Activated CD8-positive, alpha-beta memory T cell treated with anti-CD3 and anti-CD28 coated beads, Interleukin-2, amount 10 ng/mL, durations not matched to agents 7 days and 5 days (primary cell): Measurements from ENCODE around the gene CYP4F3. TPM values are rescaled to one million over a fixed set of nuclear protein-coding genes. Genes with fewer than 3 reads are reported as not detected.

Experiments
- ATAC-seq: fragments of 150-1000 bp; cut with Tn5 transposase; one replicate; pipeline ENCODE4 v1.10.0; 2021; ENCODE audit warnings: moderate library complexity
- CTCF ChIA-PET: fragments of 350-600 bp; sonication (Branson Sonifier 250); formaldehyde crosslinking; loops from one replicate; lab custom pipeline; 2021; ENCODE audit warnings: antibody characterized with exemption; lab: Charles Lee
- DNase-seq: peaks from one replicate; pipeline ENCODE4 v3.0.0-alpha.2; 2020
- H3K27ac Mint-ChIP-seq: one replicate; pipeline ENCODE4 v1.8.0; 2021; ENCODE audit warnings: mild to moderate bottlenecking, mixed read lengths
- H3K27me3 Mint-ChIP-seq: one replicate; pipeline ENCODE4 v1.8.0; 2021; ENCODE audit warnings: mixed read lengths
- H3K36me3 Mint-ChIP-seq: one replicate; pipeline ENCODE4 v1.8.0; 2021; ENCODE audit warnings: mild to moderate bottlenecking, mixed read lengths
- H3K4me1 Mint-ChIP-seq: one replicate; pipeline ENCODE4 v1.8.0; 2021; ENCODE audit warnings: mixed read lengths
- H3K4me3 Mint-ChIP-seq: one replicate; pipeline ENCODE4 v1.8.0; 2021; ENCODE audit warnings: mild to moderate bottlenecking, moderate library complexity, mixed read lengths
- H3K9me3 Mint-ChIP-seq: one replicate; pipeline ENCODE4 v1.8.0; 2022; ENCODE audit warnings: low read depth, mixed read lengths
- total RNA-seq, 2 experiments: library from RNA; stranded (reverse); gene quantifications; one replicate each; pipeline ENCODE4 v1.2.3, GENCODE V29; 2021

Gene CYP4F3
- total RNA-seq, 2 experiments from 2014 or later = 0.26 TPM; not detected in 1

DNA sequence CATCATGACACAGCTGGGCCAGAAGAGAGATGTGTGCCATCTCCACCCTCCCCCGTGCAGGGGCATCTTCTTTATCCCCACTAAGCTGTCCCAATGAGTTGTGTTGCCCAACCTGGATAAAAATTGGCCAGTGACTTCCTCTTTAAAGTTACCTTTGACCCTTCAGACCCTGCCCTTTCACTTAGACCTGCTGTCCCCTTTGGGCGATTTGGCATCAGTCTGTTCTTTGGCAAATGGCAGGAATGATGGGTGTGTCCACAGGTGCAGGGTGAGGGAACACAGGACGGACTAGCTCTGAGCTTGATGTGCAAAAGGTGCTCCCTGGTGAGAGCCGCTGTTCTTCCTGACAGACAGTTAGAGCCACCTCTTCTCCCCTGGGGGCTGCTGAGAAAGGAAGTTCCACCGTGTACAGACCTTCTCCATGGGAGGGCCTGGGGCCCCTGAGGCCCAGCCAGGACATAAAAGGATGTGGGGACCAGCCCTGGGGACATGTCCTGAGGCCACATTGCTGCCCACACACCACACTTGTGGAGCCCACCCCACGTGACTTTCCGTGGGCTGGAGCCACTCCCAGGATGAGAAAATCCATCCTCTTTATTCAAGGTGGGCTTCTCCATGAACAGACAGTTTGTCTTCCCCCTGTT is 23.9 kb upstream of the CYP4F3 start:
- ATAC-seq = no peak
- peaks cover 6% of the 10 kb centered on the region for H3K9me3 Mint-ChIP-seq

DNA sequence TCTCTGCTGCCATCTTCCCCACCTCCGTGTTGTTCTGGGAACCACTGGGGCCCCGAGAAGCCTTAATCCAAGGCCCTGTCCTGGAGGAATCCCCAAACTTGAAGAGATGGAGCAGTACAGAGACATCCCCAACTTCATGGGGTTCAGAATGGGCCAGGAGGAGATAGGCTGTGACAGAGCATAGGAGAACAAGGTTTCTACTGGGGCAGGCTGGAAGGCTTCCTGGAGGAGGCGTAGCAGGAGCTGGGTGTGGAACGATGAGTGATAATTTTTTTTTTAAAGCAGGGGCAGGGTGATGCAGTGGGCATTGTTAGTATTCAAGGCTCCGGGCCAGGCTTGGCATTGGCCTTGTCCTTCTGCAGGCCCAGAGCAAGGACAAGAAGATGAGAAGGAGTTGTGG is 22.4 kb upstream of the CYP4F3 start:
- no peaks in the 10 kb centered on the region for H3K27me3 Mint-ChIP-seq
- CTCF ChIA-PET = no interaction called here
- no peaks in the 10 kb centered on the region for H3K4me1 Mint-ChIP-seq
- no peak overlapping the region for H3K27ac Mint-ChIP-seq
- H3K4me3 Mint-ChIP-seq = no peak overlapping the region
- no peaks in the 10 kb centered on the region for H3K36me3 Mint-ChIP-seq
- ATAC-seq (no peak), DNase-seq (no peak)
- peaks cover 6% of the 10 kb centered on the region for H3K9me3 Mint-ChIP-seq

More for the DNA sequence above, 23.9 kb upstream of the CYP4F3 start:
- H3K27me3 Mint-ChIP-seq = no peaks in the 10 kb centered on the region
- H3K27ac Mint-ChIP-seq = no peak overlapping the region
- no peaks in the 10 kb centered on the region for H3K36me3 Mint-ChIP-seq
- no peak overlapping the region for H3K4me3 Mint-ChIP-seq
- no peaks in the 10 kb centered on the region for H3K4me1 Mint-ChIP-seq
- DNase-seq = no peak
- CTCF ChIA-PET = no interaction called here

DNA sequence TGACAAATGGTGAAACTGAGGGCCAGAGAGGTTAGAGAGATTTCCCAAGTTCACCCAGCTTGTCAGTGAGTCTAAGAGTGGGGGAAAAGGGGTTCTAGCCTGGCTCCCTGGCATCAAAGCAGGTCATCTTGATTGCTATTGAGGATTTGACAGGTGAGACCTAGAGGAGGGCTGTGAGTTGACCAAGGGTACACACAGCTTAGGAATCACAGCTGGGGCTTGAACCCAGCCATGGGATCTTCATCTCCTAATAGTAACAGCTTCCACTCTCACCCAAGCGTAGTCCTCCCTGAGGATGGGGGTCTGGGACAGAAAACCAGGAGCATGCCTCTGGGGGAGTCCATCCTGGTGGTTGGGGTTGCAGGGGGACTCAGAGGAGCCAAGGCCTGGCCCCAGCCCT is 18.9 kb upstream of the CYP4F3 start:
- H3K27me3 Mint-ChIP-seq = peaks cover 4% of the 10 kb centered on the region
- H3K4me3 Mint-ChIP-seq = no peak overlapping the region
- ATAC-seq = no peak
- no peaks in the 10 kb centered on the region for H3K4me1 Mint-ChIP-seq
- H3K36me3 Mint-ChIP-seq = no peaks in the 10 kb centered on the region
- DNase-seq = no peak
- CTCF ChIA-PET = no interaction called here
- H3K27ac Mint-ChIP-seq = no peak overlapping the region
- no peaks in the 10 kb centered on the region for H3K9me3 Mint-ChIP-seq

DNA sequence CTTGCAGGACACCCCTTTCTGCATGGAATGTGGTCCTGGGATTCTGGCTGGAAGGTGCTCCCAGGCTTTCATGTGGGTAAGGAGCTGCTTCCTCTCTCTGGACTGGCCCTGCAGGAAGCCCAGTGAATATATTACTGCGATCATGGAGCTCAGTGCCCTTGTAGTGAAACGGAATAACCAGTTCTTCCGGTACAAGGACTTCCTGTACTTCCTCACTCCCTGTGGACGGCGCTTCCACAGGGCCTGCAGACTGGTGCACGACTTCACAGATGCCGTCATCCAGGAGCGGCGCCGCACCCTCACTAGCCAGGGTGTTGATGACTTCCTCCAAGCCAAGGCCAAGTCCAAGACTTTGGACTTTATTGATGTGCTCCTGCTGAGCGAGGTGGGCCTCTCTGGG is 17.7 kb upstream of the CYP4F3 start:
- CTCF ChIA-PET = no interaction called here
- Mint-ChIP-seq H3K36me3 (no peaks in the 10 kb centered on the region), H3K27ac (no peak overlapping the region), H3K9me3 (no peaks in the 10 kb centered on the region), H3K4me1 (no peaks in the 10 kb centered on the region), H3K4me3 (no peak overlapping the region), H3K27me3 (peaks cover 4% of the 10 kb centered on the region)
- DNase-seq (no peak), ATAC-seq (no peak)

DNA sequence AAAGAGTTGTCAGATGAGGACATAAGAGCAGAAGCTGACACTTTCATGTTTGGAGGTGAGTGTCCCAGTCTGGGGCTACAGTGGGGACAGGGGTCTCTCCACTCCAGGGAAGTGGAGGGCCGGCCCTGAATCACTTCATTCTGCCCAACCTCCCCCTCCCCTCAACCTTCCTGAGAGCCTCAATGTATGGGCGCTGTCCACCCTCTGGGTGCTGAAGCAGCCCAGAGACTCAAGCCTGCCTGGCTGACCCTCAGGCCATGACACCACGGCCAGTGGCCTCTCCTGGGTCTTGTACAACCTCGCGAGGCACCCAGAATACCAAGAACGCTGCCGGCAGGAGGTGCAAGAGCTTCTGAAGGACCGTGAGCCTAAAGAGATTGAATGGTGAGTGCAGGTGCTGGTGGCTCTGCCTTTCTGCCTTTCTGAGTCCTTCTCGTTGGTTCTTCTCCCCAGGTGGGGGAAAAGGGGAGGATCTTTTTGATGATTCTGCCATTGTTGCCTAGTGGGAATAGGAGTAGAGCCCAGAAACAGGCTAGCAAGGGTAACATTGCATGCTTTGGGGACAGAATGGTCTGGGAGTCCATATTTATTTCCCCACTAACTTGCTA is 16.9 kb upstream of the CYP4F3 start:
- H3K9me3 Mint-ChIP-seq = no peaks in the 10 kb centered on the region
- DNase-seq = no peak

DNA sequence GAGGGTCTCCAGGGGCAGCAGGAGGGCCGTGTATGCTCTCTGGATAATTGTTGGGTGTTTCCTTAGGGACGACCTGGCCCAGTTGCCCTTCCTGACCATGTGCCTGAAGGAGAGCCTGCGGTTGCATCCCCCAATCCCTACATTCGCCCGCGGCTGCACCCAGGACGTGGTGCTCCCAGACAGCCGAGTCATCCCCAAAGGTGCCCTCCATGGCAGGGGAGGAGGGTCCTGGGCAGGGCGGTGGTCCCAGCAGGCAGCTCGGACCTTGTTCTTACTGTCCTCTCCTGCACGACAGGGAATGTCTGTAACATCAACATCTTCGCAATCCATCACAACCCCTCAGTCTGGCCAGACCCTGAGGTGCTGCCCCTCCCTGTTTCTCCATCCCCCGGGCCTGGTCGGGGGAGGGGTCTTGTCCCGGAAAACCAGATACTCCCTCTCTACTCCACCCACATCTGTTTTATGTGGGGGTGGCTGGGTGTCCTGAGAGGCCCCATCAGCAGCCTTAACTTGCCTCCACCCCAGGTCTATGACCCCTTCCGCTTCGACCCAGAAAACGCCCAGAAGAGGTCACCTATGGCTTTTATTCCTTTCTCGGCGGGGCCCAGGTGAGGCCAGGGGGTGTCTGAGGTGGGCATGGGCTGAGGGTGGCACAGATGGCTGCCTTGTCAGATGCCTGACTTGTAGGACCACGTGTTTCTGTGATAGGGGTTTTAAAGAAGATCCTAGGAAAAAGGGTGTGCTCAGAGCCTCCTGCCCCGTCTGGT is 12.3 kb upstream of the CYP4F3 start:
- CTCF ChIA-PET = interaction anchor here (1.2 kb wide), 1 partner anchor 76 kb away, joined by 3 read pairs; no protein-coding TSS in a partner anchor
- H3K36me3 Mint-ChIP-seq = no peaks in the 10 kb centered on the region

More for the DNA sequence above, 16.9 kb upstream of the CYP4F3 start:
- Mint-ChIP-seq H3K36me3 (no peaks in the 10 kb centered on the region), H3K27me3 (peaks cover 4% of the 10 kb centered on the region), H3K27ac (no peak overlapping the region), H3K4me3 (no peak overlapping the region), H3K4me1 (no peaks in the 10 kb centered on the region)
- ATAC-seq = no peak
- CTCF ChIA-PET = no interaction called here

DNA sequence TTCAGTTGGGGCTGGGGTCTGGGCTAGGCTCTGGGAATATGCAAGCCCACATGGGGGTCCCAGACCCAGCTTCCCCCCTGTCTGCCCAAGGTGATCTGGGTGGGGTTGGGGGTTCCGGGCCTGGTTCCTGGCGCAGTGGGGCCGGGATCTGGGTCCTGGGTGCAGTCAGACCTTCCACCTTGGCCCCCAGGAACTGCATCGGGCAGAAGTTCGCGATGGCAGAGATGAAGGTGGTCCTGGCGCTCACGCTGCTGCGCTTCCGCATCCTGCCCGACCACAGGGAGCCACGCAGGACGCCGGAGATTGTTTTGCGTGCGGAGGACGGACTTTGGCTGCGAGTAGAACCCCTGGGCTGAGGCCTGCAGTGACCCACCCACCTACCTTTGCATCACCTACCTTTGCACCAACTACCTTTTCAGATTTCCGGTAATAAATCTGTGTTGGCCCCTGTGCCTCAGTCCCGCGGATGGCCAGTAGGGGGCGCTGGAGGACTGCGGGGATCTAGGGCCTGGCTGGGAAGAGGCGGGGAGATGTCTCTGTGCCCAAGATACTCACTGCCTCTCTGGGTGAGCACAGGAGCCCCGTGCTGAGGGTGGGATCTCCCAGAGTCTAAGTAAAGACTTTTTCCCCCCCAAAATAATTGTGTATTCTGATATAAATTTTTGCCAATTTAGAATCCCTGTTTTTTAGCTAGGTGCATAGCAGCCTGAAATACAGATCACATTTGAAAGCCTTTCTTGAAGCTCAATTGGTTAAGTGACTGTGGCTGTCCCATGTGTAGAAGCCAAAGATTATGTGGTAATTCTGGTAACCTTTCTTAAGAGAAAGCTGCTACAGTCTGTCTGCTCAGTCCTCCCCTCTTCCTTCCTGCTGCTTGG is 11.5 kb upstream of the CYP4F3 start:
- ATAC-seq = peak; percentile 92
- H3K9me3 Mint-ChIP-seq = no peaks in the 10 kb centered on the region
- CTCF ChIA-PET = interaction anchor here (0.6 to 1.7 kb wide), 17 partner anchors 17 to 757 kb away, joined by 3 to 10 read pairs (median 3); partner anchors contain the start of gene AP1M1
- H3K27ac Mint-ChIP-seq = no peak overlapping the region
- peaks cover 9% of the 10 kb centered on the region for H3K27me3 Mint-ChIP-seq
- H3K4me1 Mint-ChIP-seq = peaks cover 2% of the 10 kb centered on the region
- peak; percentile 89 for DNase-seq
- no peaks in the 10 kb centered on the region for H3K36me3 Mint-ChIP-seq
- no peak overlapping the region for H3K4me3 Mint-ChIP-seq

More for the DNA sequence above, 12.3 kb upstream of the CYP4F3 start:
- Mint-ChIP-seq H3K9me3 (no peaks in the 10 kb centered on the region), H3K27me3 (peaks cover 9% of the 10 kb centered on the region), H3K4me3 (no peak overlapping the region), H3K27ac (no peak overlapping the region), H3K4me1 (peaks cover 2% of the 10 kb centered on the region)
- no peak for ATAC-seq
- DNase-seq = no peak

DNA sequence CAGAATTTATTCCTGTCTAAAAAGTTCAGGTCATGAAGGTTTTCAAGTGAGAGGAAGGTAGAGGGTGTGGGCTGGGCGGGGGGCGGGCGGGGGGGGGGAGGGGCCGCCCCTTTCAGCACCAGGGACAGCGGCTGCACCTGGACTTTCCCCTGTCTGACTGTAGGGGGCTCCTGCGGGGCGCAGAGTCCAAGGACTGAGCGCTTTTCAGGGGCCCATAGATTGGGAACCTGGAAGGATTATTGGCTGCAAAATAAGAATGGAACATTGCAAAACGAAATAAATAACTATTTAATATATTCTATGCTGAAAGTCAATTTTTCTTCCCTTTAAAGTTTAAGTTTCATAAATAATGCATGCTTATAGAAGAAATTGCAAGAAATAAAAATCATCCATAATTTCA is 8.9 kb upstream of the CYP4F3 start:
- H3K4me1 Mint-ChIP-seq = peaks cover 2% of the 10 kb centered on the region
- H3K36me3 Mint-ChIP-seq = no peaks in the 10 kb centered on the region
- H3K27ac Mint-ChIP-seq = no peak overlapping the region
- peaks cover 5% of the 10 kb centered on the region for H3K27me3 Mint-ChIP-seq
- ATAC-seq (no peak), DNase-seq (peak; percentile 48)
- CTCF ChIA-PET = interaction anchor here (0.6 to 1.9 kb wide), 4 partner anchors 209 to 751 kb away, joined by 3 to 6 read pairs (median 4); no protein-coding TSS in a partner anchor
- no peaks in the 10 kb centered on the region for H3K9me3 Mint-ChIP-seq
- no peak overlapping the region for H3K4me3 Mint-ChIP-seq

DNA sequence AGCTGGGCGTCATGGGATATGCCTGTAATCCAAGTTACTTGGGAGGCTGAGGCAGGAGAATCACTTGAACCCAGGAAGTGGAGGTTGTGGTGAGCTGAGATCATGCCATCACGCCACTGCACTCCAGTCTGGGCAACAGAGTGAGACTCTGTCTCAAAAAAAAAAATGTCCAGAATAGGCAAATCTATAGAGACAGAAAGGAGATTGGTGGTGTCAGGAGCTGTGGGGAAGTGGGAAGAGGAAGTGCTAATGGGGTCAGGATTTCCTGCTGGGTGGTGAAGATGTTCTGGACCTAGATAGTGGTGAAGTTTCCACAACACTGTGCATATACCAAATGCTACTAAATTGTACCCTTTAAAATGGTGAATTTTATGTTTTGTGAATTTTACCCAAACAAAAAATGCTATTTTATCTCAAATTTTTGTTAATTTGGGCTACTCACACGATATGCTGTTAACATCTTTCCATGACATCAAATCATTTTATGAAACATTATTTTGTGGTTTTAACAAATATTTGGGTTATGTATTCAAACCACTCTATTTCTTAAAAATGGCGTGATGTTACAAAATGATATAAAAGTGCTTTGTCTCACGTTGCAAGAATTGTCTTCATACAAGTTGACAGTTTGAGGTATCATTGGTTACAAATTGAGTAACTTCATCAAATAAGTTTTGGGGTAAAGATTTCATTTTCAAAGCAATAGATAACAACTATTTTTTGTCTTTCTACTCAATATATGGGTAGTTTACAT is 7.4 kb upstream of the CYP4F3 start:
- no peak for ATAC-seq
- CTCF ChIA-PET = interaction anchor here (0.7 kb wide), 1 partner anchor 541 kb away, joined by 3 read pairs; no protein-coding TSS in a partner anchor
- peaks cover 5% of the 10 kb centered on the region for H3K27me3 Mint-ChIP-seq

DNA sequence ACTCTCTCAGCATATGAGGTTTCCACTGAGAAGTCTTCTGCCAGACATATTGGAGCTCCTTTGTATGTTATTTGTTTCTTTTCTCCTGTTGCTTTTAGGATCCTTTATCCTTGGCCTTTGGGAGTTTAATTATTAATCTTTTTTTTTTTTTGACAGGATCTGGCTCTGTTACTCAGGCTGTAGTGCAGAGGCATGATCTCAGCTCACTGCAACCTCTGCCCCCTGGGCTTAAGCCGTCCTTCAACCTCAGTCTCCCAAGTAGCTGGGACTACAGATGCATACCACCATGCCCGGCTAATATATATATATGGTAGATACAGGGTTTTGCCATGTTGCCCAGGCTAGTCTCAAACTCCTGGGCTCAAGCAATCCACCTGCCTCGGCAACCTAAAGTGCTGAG is 6.6 kb upstream of the CYP4F3 start:
- H3K27ac Mint-ChIP-seq = no peak overlapping the region
- no peaks in the 10 kb centered on the region for H3K9me3 Mint-ChIP-seq
- no peak overlapping the region for H3K4me3 Mint-ChIP-seq
- CTCF ChIA-PET = no interaction called here
- no peaks in the 10 kb centered on the region for H3K36me3 Mint-ChIP-seq
- ATAC-seq (no peak), DNase-seq (no peak)
- H3K4me1 Mint-ChIP-seq = peaks cover 2% of the 10 kb centered on the region
- H3K27me3 Mint-ChIP-seq = peaks cover 5% of the 10 kb centered on the region

More for the DNA sequence above, 7.4 kb upstream of the CYP4F3 start:
- H3K36me3 Mint-ChIP-seq = no peaks in the 10 kb centered on the region
- no peak for DNase-seq
- H3K9me3 Mint-ChIP-seq = no peaks in the 10 kb centered on the region
- no peak overlapping the region for H3K27ac Mint-ChIP-seq
- no peak overlapping the region for H3K4me3 Mint-ChIP-seq
- H3K4me1 Mint-ChIP-seq = peaks cover 2% of the 10 kb centered on the region

DNA sequence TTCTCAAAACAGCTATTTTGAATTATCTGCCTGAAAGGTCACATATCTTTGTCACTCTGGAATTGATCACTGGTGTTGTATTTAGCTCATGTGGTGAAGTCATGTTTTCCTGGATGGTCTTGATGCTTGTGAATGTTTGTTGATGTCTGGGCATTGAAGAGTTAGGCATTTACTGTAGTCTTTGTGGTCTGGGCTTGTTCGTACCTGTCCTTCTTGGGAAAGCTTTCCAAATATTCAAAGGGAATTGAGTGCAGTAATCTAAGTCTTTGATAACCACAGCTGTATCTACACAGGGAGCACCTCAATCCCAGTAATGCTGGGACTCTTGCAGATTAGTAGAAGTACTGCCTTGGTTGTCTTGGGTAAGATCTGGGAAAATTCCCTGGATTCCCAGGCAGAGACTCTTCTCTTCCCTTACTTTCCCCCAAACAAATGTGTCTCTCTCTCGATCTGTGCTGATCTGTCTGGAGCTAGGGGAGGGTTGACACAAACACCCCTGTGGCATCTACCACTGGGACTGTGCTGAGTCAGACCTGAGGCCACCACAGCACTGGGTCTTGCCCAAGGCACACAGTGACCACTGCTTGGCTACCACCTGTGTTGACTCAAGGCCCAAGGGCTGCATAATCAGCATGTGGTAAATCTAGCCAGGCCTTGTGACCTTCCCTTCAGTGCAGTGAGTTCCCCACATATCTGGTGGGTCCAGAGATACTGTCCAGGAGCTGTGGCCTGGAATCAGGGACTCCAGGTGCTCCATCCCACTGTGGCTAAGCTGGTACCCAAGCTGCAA is 5.5 kb upstream of the CYP4F3 start:
- no peaks in the 10 kb centered on the region for H3K36me3 Mint-ChIP-seq
- ATAC-seq = no peak
- H3K4me3 Mint-ChIP-seq = no peak overlapping the region
- no peak for DNase-seq
- peaks cover 5% of the 10 kb centered on the region for H3K27me3 Mint-ChIP-seq
- no peaks in the 10 kb centered on the region for H3K9me3 Mint-ChIP-seq
- H3K4me1 Mint-ChIP-seq = peaks cover 2% of the 10 kb centered on the region
- H3K27ac Mint-ChIP-seq = no peak overlapping the region
- CTCF ChIA-PET = no interaction called here

DNA sequence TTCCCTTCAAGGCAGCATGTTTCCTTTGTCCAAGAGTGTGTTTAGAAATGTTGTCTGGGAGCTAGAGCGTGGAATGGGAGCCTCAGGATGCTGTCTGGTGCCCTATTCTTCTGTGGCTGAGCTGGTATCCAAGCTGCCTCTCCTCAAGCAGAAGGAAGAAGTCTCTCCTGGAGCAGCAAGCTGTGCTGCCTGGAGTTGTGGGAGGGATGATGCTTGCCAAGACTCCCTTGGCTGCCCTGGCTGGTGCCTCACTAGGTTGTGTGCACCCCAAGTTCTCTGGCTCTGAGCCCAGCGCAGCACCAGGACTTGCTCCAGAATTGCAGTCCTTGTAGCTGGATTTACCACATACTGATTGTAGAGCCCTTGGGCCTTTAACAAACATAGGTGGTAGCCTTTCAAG is 4.7 kb upstream of the CYP4F3 start:
- no peaks in the 10 kb centered on the region for H3K9me3 Mint-ChIP-seq
- DNase-seq = no peak
- CTCF ChIA-PET = interaction anchor here (0.6 kb wide), 1 partner anchor 395 kb away, joined by 3 read pairs; no protein-coding TSS in a partner anchor
- H3K27me3 Mint-ChIP-seq = peaks cover 5% of the 10 kb centered on the region
- H3K27ac Mint-ChIP-seq = no peak overlapping the region
- H3K36me3 Mint-ChIP-seq = no peaks in the 10 kb centered on the region
- peaks cover 2% of the 10 kb centered on the region for H3K4me1 Mint-ChIP-seq
- no peak overlapping the region for H3K4me3 Mint-ChIP-seq
- ATAC-seq = no peak
